IPS-18c (cell line): ENCODE data around the gene EEIG1.
A peak's percentile ranks its signal among the peaks of the same experiment; 100 is the strongest.

Experiments
- H3K4me3 ChIP-seq: 2 replicates; pipeline ENCODE4 v1.7.0; 2013; ENCODE audit warnings: low read depth, mild to moderate bottlenecking, low read length, moderate library complexity; ENCODE audit not compliant: insufficient read depth
- H3K9me3 ChIP-seq: one replicate; pipeline ENCODE4 v1.6.1; 2013; ENCODE audit warnings: mild to moderate bottlenecking, low read length, moderate library complexity; ENCODE audit not compliant: control insufficient read depth, insufficient read depth

The EEIG1 gene

DNA sequence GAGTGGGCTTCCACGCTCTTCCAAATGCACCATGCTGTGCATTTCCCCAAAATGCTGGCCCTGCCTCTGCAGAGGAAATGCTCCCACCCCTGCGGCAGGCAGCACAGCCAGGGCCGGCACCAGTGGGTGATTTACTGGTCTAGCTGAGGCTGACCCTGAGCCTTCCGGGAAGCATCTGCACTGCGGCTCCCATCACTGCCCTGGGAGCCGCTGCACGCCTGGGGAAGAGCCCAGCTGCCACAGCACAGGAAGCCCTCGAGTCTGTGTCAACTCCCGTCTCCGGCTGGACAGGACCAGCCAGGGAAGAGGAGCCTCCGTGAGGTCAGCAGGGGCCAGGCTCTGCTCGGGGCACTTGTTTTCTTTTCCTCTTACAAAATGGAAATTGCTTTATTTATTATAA, 25.1 kb upstream of the EEIG1 start:
- no peak overlapping the region for H3K4me3 ChIP-seq

DNA sequence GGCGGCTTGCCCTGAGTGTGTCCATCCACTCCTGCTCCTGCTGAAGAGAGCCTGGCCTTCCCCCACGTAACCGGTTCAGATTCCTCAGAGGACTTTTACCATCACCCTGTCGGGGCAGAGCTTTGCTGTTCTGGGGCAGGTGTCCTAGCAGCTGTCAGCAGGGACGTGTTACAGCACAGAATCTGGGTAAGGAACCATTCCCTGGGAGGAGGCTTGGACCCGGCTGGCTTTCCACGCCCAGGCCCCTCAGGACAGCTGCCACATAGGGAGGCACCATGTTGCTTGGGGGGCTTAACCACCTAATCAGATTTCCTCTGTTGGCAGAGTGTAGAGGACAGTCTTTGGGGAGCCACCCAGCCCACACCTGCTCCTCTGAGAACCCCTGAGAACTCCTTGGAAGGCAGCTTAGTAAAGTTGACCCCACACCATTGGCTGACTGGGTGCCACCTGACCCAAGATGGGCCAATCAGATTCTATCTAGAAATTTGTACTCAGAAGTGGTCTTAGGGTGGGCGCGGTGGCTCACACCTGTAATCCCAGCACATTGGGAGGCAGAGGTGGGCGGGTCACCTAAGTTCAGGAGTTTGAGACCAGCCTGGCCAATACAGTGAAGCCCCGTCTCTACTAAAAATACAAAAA, 23.3 kb upstream of the EEIG1 start:
- no peak overlapping the region for H3K4me3 ChIP-seq
- H3K9me3 ChIP-seq, result peaks cover 3% of the 10 kb centered on the region

More for the DNA sequence above, 25.1 kb upstream of the EEIG1 start:
- peaks cover 3% of the 10 kb centered on the region for H3K9me3 ChIP-seq

DNA sequence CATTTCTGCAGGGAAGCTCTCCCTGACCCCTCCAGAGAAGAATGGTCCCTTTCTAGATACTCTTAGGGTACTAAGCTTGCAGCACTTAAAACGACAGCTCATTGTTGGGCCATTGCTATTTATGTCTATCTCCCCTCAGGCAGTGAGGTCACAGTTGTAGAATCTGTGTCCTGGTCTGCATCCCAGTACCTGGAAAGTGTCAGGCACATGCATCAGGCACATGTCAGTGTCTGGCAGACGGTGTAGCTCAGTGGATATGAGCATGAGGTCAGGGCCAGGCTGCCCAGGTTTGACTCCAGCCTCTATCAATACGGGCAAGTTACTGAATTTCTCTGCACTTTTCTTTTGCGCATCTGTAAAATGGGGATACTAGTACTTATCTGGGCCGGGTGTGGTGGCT, 22.2 kb upstream of the EEIG1 start:
- Histone ChIP-seq H3K4me3 (no peak overlapping the region), H3K9me3 (no peaks in the 10 kb centered on the region)

DNA sequence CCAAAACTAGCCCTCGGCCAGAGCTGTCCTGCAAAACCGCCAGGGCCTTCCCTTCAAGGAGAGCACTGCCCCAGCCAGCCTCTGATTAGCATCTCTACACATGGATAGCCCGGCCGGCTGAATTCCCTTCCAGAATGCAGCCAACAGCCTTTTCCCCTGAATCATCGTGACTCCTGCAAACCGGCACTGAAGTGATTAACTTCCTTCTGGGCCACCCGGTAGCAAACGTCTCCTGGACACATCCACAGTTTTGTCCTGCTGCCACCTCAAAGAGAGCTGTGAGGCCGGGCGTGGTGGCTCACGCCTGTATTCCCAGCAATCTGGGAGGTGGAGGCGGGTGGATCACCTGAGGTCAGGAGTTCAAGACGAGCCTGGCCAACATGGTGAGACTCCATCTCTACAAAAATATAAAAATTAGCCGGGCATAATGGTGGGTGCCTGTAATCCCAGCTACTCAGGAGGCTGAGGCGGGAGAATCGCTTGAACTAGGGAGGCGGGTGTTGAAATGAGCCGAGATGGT, 21.1 kb upstream of the EEIG1 start:
- no peaks in the 10 kb centered on the region for H3K9me3 ChIP-seq

DNA sequence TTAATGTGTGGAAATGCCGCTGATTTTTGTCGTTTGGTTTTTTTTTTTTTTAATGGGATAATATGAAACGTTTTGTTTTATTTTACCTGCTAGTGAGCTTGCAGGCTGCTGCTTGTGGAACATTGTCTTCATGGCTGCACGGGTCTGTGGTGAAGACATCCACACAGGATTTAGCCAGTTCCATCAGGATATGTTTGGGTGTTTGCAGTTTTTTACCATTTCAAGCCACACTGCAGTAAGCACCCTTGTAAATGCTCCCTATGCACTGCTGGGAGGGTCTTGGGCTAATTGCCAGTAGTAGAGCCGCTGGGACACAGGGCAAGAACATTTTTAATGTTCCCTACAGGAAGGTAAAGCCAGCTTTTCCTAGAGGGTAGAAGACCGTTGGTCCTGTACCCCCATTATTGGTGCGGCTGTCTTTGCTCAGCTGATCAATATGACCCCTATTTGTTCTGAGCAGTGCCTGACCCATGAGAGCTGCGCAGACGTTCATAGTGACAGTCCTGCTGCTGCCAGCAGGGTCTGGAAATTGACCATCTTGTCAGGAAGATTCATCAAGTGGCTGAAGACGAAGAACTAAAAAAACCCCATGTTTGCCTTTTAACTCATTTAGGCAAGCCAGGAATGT, 20.5 kb upstream of the EEIG1 start:
- no peaks in the 10 kb centered on the region for H3K9me3 ChIP-seq
- no peak overlapping the region for H3K4me3 ChIP-seq

More for the DNA sequence above, 21.1 kb upstream of the EEIG1 start:
- H3K4me3 ChIP-seq, result no peak overlapping the region

DNA sequence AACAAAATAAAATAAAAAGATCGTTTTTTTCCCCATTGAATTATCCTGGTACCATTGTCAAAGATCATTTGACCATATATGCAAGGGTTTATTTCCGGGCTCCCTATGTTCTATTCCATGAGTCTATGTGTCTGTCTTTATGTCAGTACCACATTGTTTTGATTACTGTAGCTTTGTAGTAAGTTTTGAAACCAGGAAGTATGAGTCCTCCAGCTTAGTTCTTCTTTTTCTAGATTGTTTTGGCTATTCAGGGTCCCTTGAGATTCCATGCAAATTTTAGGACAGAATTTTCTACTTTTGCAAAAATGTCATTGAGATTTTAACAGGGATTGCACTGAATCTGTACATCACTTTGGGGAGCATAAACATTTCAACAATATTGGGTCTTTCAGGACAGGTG, 18.7 kb upstream of the EEIG1 start:
- no peaks in the 10 kb centered on the region for H3K9me3 ChIP-seq
- no peak overlapping the region for H3K4me3 ChIP-seq

DNA sequence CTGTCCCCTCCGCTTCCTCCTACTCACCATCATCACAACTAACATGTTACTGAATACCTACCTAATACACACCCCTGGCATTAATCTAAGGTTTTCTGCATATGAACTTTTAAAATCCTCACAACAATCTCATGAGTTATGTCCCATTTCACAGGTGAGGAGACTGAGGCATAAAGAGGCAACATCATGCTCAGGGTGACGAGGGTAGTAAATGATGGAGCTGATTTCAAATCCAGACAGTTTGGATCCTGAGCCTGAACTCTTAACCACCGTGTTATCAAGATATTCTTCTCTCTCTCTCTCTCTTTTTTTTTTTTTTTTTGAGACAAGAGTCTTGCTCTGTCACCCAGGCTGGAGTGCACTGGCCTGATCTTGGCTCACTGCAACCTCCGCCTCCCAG, 12.9 kb upstream of the EEIG1 start:
- H3K4me3 ChIP-seq, result no peak overlapping the region
- no peaks in the 10 kb centered on the region for H3K9me3 ChIP-seq

DNA sequence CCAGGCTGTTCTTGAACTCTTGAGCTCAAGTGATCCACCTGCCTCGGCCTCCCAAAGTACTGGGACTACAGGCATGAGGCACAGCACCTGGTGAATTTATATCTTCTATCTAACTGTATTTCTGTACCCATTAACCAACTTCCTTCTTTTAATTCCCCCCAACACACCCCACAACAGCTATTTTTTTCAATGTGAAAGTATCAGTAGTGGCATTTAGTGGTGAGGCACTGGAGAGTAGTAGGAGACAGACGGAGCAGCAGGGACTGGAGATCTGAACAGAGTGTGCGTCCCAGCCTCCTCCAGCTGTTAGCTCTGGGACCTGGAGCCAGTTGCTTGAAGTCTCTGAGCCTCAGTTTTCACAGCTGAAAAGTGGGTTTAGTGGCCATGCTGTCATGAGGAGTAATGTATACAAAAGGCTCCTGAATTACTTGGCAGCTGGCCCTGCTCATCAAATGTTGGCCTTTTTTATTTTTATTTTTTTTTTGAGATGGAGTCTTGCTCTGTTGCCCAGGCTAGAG, 11.0 kb upstream of the EEIG1 start:
- H3K9me3 ChIP-seq, result no peaks in the 10 kb centered on the region

DNA sequence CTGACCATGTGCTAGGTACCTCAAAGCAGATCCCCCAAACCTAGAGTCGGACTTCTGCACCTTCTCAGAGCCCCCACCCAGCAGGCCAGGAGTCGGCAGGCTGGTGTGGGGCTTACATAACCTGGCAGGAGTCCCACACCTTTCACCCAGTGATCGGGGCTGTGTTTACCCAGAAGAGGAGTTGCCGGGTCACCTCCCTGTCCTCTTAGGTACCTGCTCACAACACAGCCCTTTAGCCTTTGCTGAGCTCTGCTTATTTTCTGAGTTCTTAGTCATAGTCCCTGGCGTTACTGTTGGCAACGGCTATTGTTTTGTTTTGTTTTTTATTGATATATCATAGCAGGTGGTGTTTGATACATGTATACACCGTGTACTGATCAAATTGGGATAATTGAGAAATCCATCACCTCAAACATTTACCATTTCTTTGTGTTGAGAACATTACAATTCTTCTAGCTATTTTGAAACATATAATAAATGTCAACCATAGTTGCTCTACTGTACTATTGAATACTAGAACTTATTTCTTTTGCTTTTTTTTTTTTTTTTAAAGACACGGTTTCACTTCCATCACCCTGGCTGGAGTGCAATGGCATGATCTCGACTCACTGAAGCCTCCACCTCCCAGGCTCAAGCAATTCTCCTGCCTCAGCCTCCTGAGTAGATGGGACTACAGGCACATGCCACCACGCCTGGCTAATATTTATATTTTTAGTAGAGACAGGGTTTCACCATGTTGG, 10.4 kb upstream of the EEIG1 start:
- Histone ChIP-seq H3K4me3 (no peak overlapping the region), H3K9me3 (no peaks in the 10 kb centered on the region)

More for the DNA sequence above, 11.0 kb upstream of the EEIG1 start:
- no peak overlapping the region for H3K4me3 ChIP-seq

DNA sequence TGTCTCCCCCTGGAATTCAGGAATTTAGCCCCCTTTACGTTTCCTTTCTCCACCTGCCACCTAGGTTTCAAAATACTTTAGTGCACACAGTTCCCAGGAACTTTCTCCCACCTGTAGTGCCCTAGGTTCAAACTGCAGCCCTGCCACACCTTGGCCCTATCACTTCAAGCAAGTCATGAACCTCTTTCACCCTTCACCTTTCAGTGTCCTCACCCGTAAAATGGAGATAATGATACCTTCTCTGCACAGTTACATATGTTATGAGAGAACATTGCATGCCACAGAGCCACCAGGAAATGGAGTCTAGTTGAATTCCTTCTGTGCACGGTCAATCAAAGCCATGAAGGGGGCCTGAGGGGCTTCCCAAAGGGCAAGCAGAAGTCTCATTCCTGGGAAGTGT, 9.8 kb upstream of the EEIG1 start:
- H3K9me3 ChIP-seq, result no peaks in the 10 kb centered on the region
- H3K4me3 ChIP-seq, result no peak overlapping the region

DNA sequence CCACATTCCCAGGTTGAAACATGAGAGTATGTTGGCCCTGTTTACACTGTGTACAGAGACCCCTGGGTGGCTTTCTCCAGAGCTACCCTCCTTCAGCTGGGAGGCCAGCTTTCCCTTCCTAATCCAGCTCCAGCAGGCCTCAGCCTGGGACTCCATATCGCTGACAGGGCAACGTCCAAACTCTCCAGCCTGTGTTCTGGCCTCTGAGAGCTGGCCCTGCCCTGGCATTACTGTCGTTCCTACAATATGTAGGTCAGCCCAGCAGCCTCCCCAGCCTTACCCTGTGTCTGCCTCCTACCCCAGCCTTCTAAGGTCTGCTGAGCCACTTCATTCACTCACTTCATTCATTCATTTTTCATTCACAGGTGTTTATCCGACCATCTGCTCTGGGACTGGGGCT, 8.3 kb upstream of the EEIG1 start:
- Histone ChIP-seq H3K9me3 (no peaks in the 10 kb centered on the region), H3K4me3 (no peak overlapping the region)

DNA sequence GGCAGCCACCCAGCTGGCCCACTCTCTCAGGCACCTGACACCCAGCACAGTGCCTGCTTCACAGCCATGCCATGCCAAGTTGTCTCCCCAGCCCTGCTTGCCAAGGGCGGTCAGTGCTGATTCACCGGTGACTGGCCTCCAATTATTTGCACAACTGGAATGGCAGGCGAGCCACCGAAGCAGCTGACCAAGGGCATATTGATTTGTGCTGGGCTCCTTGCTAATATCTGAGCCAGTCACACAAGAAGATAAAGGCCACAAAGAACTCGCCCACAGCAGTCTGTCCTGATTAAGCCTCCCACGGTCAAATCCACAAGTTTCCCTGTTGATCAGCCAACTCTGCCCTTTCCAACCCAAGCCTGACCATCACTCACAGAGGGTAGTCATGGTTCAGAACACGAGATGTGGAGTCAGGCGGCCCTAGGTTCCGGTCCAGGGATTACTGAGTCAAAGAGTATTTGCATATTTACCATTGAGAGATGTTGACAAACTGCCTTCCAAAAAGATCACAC, 6.4 kb upstream of the EEIG1 start:
- H3K9me3 ChIP-seq, result no peaks in the 10 kb centered on the region
- no peak overlapping the region for H3K4me3 ChIP-seq

DNA sequence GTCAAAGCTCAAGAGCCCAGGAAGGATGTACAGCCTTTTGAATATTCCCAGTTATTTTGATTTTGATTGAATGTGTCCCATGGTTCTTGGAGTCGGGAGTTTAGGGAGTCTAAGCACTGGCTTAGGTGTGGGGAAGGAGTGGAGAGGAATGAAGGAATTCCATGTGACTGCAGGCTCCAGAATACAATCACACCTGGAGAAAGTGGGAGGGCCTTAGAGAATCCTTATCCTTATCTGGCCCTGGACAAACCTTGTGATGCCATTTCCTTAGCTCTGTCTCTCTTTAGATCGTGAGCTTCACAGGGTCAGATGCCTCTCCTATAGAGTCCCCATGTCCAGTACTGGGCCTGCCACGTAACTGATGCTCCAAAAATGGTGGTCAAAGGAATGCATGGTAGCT, 4.2 kb upstream of the EEIG1 start:
- Histone ChIP-seq H3K9me3 (no peaks in the 10 kb centered on the region), H3K4me3 (no peak overlapping the region)

DNA sequence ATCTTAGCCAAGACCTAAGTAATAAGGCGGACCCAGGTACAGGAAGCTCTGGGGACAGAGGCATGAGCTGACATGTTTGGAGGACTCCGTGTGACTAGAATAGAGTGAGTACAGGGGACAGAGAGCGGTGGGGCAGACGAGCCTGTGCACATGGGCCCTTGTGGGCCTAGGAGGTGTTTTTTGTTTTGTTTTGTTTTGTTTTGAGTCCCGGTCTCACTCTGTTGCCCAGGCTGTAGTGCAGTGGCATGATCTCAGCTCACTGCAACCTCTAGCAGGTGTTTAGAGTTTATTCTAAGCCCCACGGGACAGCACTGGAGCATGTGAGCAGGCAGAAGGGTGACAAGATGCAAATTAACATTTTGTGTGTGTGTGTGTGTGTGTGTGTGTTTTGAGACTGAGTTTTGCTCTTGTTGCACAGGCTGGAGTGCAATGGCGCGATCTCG, 3.1 kb upstream of the EEIG1 start:
- no peak overlapping the region for H3K4me3 ChIP-seq

DNA sequence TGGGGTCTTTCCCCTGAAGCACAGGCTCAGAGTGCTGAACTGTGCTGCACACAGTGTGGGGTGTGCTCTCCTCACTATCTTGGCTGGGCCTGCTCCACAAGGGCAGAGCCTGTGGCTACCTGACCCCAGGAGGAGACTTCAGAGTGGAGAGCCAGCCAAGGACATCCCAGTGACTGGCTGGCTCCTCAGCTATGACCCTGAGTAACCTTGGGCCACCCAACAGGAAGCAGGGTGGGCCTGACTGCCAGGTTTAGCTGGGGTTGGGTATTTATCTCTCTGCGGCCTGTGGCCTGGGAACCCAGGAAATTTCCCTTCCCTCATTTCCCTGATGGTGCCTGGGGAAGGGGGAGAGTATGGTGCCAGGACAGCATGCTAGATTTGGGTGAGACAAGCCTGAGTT, 2.1 kb upstream of the EEIG1 start:
- no peak overlapping the region for H3K4me3 ChIP-seq

More for the DNA sequence above, 3.1 kb upstream of the EEIG1 start:
- no peaks in the 10 kb centered on the region for H3K9me3 ChIP-seq

DNA sequence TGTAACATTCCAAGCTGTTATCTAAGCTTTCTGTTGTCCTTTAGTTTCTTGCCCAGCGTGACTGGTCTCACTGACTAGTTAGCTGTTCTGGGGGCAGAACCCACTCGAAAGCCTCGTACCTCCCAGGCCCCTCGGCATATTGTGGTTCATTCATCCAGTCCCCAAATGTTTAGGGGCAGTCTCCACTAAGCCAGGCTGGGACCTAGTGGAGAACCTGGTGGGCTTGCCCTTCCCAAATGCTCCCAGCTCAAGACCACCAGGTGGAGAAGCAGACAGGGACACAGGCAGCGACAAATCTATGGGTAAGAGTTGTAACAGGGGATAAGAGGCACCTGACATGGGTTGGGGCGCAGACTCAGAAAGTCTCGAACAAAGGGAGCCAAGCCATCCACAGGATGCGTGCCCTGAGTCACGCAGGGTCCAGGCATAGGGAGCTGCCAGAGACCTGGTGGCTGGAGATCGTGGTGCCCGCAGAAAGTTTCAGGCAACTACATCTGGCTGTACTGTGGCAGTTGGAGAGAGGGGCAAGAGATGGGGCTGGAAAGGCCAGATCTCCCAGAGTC, 851 bp upstream of the EEIG1 start:
- H3K4me3 ChIP-seq, result peak overlapping the region; percentile 47
- no peaks in the 10 kb centered on the region for H3K9me3 ChIP-seq

More for the DNA sequence above, 2.1 kb upstream of the EEIG1 start:
- no peaks in the 10 kb centered on the region for H3K9me3 ChIP-seq

DNA sequence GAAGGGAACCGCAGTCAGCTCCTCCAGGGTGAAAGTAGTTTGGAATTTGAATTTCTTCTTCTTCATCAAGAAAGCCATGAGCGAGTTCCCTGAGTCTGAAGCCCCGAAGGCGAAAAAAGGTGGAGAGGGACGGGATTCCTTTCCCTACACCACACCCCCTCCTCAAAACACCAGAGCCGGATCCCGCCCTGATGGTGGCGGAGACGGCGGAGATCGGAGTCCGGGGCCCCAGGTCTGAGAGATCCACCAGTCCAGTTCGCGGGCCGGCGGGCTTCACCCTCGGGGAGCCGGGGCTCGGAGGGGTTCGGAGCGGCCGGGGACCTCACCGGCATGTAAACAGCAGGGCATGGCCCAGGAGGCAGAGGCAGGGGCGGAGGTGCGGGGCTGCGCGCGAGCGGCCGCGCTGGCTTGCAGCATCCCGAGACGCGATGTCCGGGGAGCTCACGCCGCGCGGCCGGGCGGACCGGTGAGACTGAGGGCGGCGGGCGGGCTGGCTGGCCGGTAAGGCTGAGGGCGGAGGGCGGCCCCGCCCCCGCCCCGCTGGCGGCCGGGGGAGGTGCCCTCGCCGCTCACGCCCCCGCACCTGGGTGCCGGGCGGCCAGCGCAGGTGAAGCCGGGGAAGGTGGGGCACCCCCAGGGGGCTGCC, 606 bp downstream of the EEIG1 start:
- Histone ChIP-seq H3K4me3 (peak overlapping the region; percentile 91), H3K9me3 (no peaks in the 10 kb centered on the region)
